CD4-positive, CD25-positive, alpha-beta regulatory T cell (primary cell): ENCODE measurements around the gene OST4. TPM values are rescaled to one million over a fixed set of nuclear protein-coding genes. Genes with fewer than 3 reads are reported as not detected.

Experiments
- ATAC-seq, 2 donors: fragments of 150-1000 bp; cut with Tn5 transposase; one replicate each; pipeline ENCODE4 v1.10.0; 2021; ENCODE audit warnings: low read depth in 2 of 2, moderate number of reproducible peaks in 2 of 2, moderate library complexity in 1 of 2
- DNase-seq, 3 donors: peaks; one replicate each; pipeline versions ENCODE4 v3.0.0 to v3.0.0-alpha.2; 2012 to 2022; ENCODE audit warnings: mixed read lengths in 1 of 3
- H3K27ac ChIP-seq: one replicate; pipeline ENCODE4 v1.7.0; 2013; ENCODE audit warnings: mild to moderate bottlenecking, low read length; ENCODE audit not compliant: insufficient read depth, poor library complexity, severe bottlenecking
- H3K27me3 ChIP-seq: one replicate; pipeline ENCODE4 v1.7.0; 2013; ENCODE audit warnings: low read length; ENCODE audit not compliant: control insufficient read depth, insufficient read depth
- H3K36me3 ChIP-seq: one replicate; pipeline ENCODE4 v1.7.0; 2013; ENCODE audit warnings: mild to moderate bottlenecking, low read length, moderate library complexity; ENCODE audit not compliant: control insufficient read depth, insufficient read depth
- H3K4me1 ChIP-seq: 2 replicates; pipeline ENCODE4 v1.7.0; 2013; ENCODE audit warnings: mild to moderate bottlenecking, low read length; ENCODE audit not compliant: insufficient read depth, control insufficient read depth, poor library complexity, severe bottlenecking
- H3K4me3 ChIP-seq: one replicate; pipeline ENCODE4 v1.7.0; 2013; ENCODE audit warnings: low read depth, mild to moderate bottlenecking, low read length, moderate library complexity
- H3K9me3 ChIP-seq, 2 experiments: 1 replicate in 1 of 2; 2 replicates in 1 of 2; pipeline ENCODE4 v1.7.0; 2013; ENCODE audit warnings: low read length in 2 of 2, mild to moderate bottlenecking in 1 of 2, moderate library complexity in 1 of 2; ENCODE audit not compliant: control insufficient read depth in 2 of 2
- H3K27ac Mint-ChIP-seq, 3 donors: one replicate each; pipeline ENCODE4 v1.8.0; 2020 to 2022; ENCODE audit warnings: mild to moderate bottlenecking in 3 of 3, mixed read lengths in 3 of 3, moderate library complexity in 2 of 3
- H3K27me3 Mint-ChIP-seq: one replicate; pipeline ENCODE4 v1.8.0; 2022; ENCODE audit warnings: mild to moderate bottlenecking, mixed read lengths
- H3K36me3 Mint-ChIP-seq: one replicate; pipeline ENCODE4 v1.8.0; 2020; ENCODE audit warnings: mixed read lengths
- H3K4me1 Mint-ChIP-seq, 4 donors: one replicate each; pipeline ENCODE4 v1.8.0; 2020 to 2022; ENCODE audit warnings: mixed read lengths in 4 of 4, mild to moderate bottlenecking in 1 of 4
- H3K4me3 Mint-ChIP-seq, 4 donors: one replicate each; pipeline ENCODE4 v1.8.0; 2020 to 2022; ENCODE audit warnings: mild to moderate bottlenecking in 4 of 4, mixed read lengths in 4 of 4, moderate library complexity in 3 of 4
- H3K9me3 Mint-ChIP-seq, 7 donors: one replicate each; pipeline ENCODE4 v1.8.0; 2020 to 2022; ENCODE audit warnings: mixed read lengths in 7 of 7, mild to moderate bottlenecking in 3 of 7, moderate library complexity in 2 of 7
- polyA plus RNA-seq, 4 donors: library from polyadenylated mRNA; unstranded; fragments of 300-500 nt; fragmentation: Illumina TruSeq; gene quantifications; one replicate each; pipeline ENCODE4 v1.2.3, GENCODE V29; 2021
- total RNA-seq: library from RNA; stranded (reverse); gene quantifications from one replicate; pipeline ENCODE4 v1.2.3, GENCODE V29; 2022

The OST4 gene
- total and polyA plus RNA-seq, 5 donors from 2014 or later, result 279 to 1,033 (median 867) TPM

- ATAC-seq (no peak), DNase-seq (no peak)
- Histone ChIP-seq H3K4me3 (no peak overlapping the region), H3K9me3 (no peaks in the 10 kb centered on the region), H3K27ac (no peak overlapping the region), H3K27me3 (no peaks in the 10 kb centered on the region), H3K36me3 (no peaks in the 10 kb centered on the region), H3K4me1 (peaks cover 6% of the 10 kb centered on the region)
- Mint-ChIP-seq H3K27me3 (no peaks in the 10 kb centered on the region), H3K36me3 (peaks cover 5% of the 10 kb centered on the region), H3K9me3 (no peaks in the 10 kb centered on the region), H3K4me1 (peaks cover 0 to 19% (median 9%) of the 10 kb centered on the region in 4 donors), H3K27ac (no peak overlapping the region), H3K4me3 (peak overlapping the region in 1 of 4 donors; percentile 59)
Observed at GRCh38 chr2:27096748-27097297, 25.4 kb upstream of the OST4 start.

GRCh38 chr2:27095745-27096651 lies 24.5 kb upstream of the OST4 start:
- Histone ChIP-seq H3K4me3 (no peak overlapping the region), H3K36me3 (no peaks in the 10 kb centered on the region), H3K27me3 (no peaks in the 10 kb centered on the region), H3K27ac (no peak overlapping the region), H3K4me1 (peaks cover 6% of the 10 kb centered on the region), H3K9me3 (no peaks in the 10 kb centered on the region)
- Mint-ChIP-seq H3K4me1 (peaks cover 0 to 19% (median 9%) of the 10 kb centered on the region in 4 donors), H3K9me3 (no peaks in the 10 kb centered on the region), H3K27me3 (no peaks in the 10 kb centered on the region), H3K4me3 (peak overlapping the region in 2 of 4 donors; percentile 24 to 26), H3K36me3 (peaks cover 5% of the 10 kb centered on the region), H3K27ac (peak overlapping the region in 1 of 3 donors; percentile 20)
- ATAC-seq (peak; percentile 48 to 57), DNase-seq (peak; percentile 22 to 65 (median 31))

GRCh38 chr2:27095427-27095744 lies 23.9 kb upstream of the OST4 start:
- no peaks in the 10 kb centered on the region for H3K27me3 Mint-ChIP-seq
- H3K4me1 Mint-ChIP-seq, result peaks cover 0 to 19% (median 9%) of the 10 kb centered on the region in 4 donors
- DNase-seq (no peak), ATAC-seq (no peak)
- no peaks in the 10 kb centered on the region for H3K27me3 ChIP-seq
- H3K27ac ChIP-seq, result no peak overlapping the region
- H3K9me3 ChIP-seq, result no peaks in the 10 kb centered on the region
- peaks cover 6% of the 10 kb centered on the region for H3K4me1 ChIP-seq
- H3K4me3 ChIP-seq, result no peak overlapping the region
- H3K27ac Mint-ChIP-seq, result no peak overlapping the region
- H3K4me3 Mint-ChIP-seq, result peak overlapping the region in 1 of 4 donors; percentile 26
- no peaks in the 10 kb centered on the region for H3K36me3 ChIP-seq
- H3K36me3 Mint-ChIP-seq, result peaks cover 5% of the 10 kb centered on the region
- H3K9me3 Mint-ChIP-seq, result no peaks in the 10 kb centered on the region

GRCh38 chr2:27094353-27094984 lies 23.0 kb upstream of the OST4 start:
- no peaks in the 10 kb centered on the region for H3K9me3 ChIP-seq
- peaks cover 6% of the 10 kb centered on the region for H3K4me1 ChIP-seq
- Mint-ChIP-seq H3K36me3 (peaks cover 5% of the 10 kb centered on the region), H3K4me1 (peaks cover 0 to 19% (median 9%) of the 10 kb centered on the region in 4 donors), H3K4me3 (peak overlapping the region in 1 of 4 donors; percentile 71), H3K9me3 (no peaks in the 10 kb centered on the region), H3K27ac (peak overlapping the region in 1 of 3 donors; percentile 25), H3K27me3 (no peaks in the 10 kb centered on the region)
- H3K27me3 ChIP-seq, result no peaks in the 10 kb centered on the region
- H3K36me3 ChIP-seq, result no peaks in the 10 kb centered on the region
- no peak overlapping the region for H3K4me3 ChIP-seq
- no peak for DNase-seq
- ATAC-seq, result no peak
- no peak overlapping the region for H3K27ac ChIP-seq

GRCh38 chr2:27093430-27094352 lies 22.2 kb upstream of the OST4 start:
- H3K9me3 Mint-ChIP-seq, result no peaks in the 10 kb centered on the region
- no peak overlapping the region for H3K27ac Mint-ChIP-seq
- no peaks in the 10 kb centered on the region for H3K27me3 Mint-ChIP-seq
- H3K4me3 Mint-ChIP-seq, result peak overlapping the region in 1 of 4 donors; percentile 71
- H3K27me3 ChIP-seq, result no peaks in the 10 kb centered on the region
- no peak for ATAC-seq
- no peaks in the 10 kb centered on the region for H3K36me3 ChIP-seq
- H3K9me3 ChIP-seq, result no peaks in the 10 kb centered on the region
- DNase-seq, result no peak
- peaks cover 6% of the 10 kb centered on the region for H3K4me1 ChIP-seq
- peaks cover under 1% of the 10 kb centered on the region for H3K36me3 Mint-ChIP-seq
- H3K4me1 Mint-ChIP-seq, result peaks cover 0 to 16% (median 9%) of the 10 kb centered on the region in 4 donors
- no peak overlapping the region for H3K27ac ChIP-seq
- no peak overlapping the region for H3K4me3 ChIP-seq

GRCh38 chr2:27092696-27093429 lies 21.4 kb upstream of the OST4 start:
- Histone ChIP-seq H3K9me3 (no peaks in the 10 kb centered on the region), H3K4me1 (peaks cover 6% of the 10 kb centered on the region), H3K27ac (no peak overlapping the region), H3K4me3 (no peak overlapping the region), H3K36me3 (no peaks in the 10 kb centered on the region), H3K27me3 (no peaks in the 10 kb centered on the region)
- no peak for ATAC-seq
- H3K4me1 Mint-ChIP-seq, result peaks cover under 1 to 18% (median 8%) of the 10 kb centered on the region in 4 donors
- H3K27ac Mint-ChIP-seq, result no peak overlapping the region
- H3K9me3 Mint-ChIP-seq, result no peaks in the 10 kb centered on the region
- no peaks in the 10 kb centered on the region for H3K27me3 Mint-ChIP-seq
- no peaks in the 10 kb centered on the region for H3K36me3 Mint-ChIP-seq
- no peak overlapping the region for H3K4me3 Mint-ChIP-seq
- DNase-seq, result no peak
